Mesendoderm (in vitro differentiated cells): Measurements from ENCODE around the gene CGB1. TPM values are rescaled to one million over a fixed set of nuclear protein-coding genes. Genes with fewer than 3 reads are reported as not detected.

ENCODE experiments used
- small RNA-seq: library from polyadenylated mRNA; stranded (forward); fragments of <200 nt; extraction: miRNeasy Mini kit (QIAGEN cat#:217004); gene quantifications from one replicate; pipeline ENCODE3, GENCODE V24; 2013; ENCODE audit not compliant: insufficient read depth

Gene CGB1

Small RNA genes within 50 kb of the gene (small RNA-seq; reads per million reads assigned to genes)
- gene MIR6798 (0.72 reads per million), gene RN7SL708P (not detected)
